Measurements from ENCODE around the gene CPEB2.
A peak's percentile ranks its signal among the peaks of the same experiment; 100 is the strongest.

CPEB2 gene

GRCh38 chr4:15116509-15117079 lies 114.3 kb downstream of the CPEB2 start:
- H3K27me3 Mint-ChIP-seq: peaks cover 22% of the 10 kb centered on the region
- H3K4me3 Mint-ChIP-seq: no peak overlapping the region
- DNase-seq: no peak
- H3K4me1 Mint-ChIP-seq: peaks cover 11% of the 10 kb centered on the region
- no peak for ATAC-seq
- H3K27ac Mint-ChIP-seq: no peak overlapping the region
- H3K9me3 Mint-ChIP-seq: peaks cover 16 to 27% of the 10 kb centered on the region in 2 donors

GRCh38 chr4:15117270-15117946 lies 115.1 kb downstream of the CPEB2 start:
- peak; percentile 80 for ATAC-seq
- no peak overlapping the region for H3K4me3 Mint-ChIP-seq
- H3K27ac Mint-ChIP-seq: no peak overlapping the region
- DNase-seq: peak in 1 of 2 donors; percentile 16
- H3K4me1 Mint-ChIP-seq: peaks cover 11% of the 10 kb centered on the region
- peaks cover 18 to 32% of the 10 kb centered on the region in 2 donors for H3K9me3 Mint-ChIP-seq
- peaks cover 22% of the 10 kb centered on the region for H3K27me3 Mint-ChIP-seq

GRCh38 chr4:15118292-15118691 lies 116.0 kb downstream of the CPEB2 start:
- peaks cover 18 to 32% of the 10 kb centered on the region in 2 donors for H3K9me3 Mint-ChIP-seq
- peaks cover 11% of the 10 kb centered on the region for H3K4me1 Mint-ChIP-seq
- ATAC-seq: no peak
- H3K27me3 Mint-ChIP-seq: peaks cover 22% of the 10 kb centered on the region
- H3K4me3 Mint-ChIP-seq: no peak overlapping the region
- DNase-seq: no peak
- no peak overlapping the region for H3K27ac Mint-ChIP-seq

Data from stimulated activated naive CD8-positive, alpha-beta T cell treated with anti-CD3 and anti-CD28 coated beads, Interleukin-15, amount 100 ng/mL, for 72 hours (primary cell).